Dermis microvascular lymphatic vessel endothelial cell (primary cell): ENCODE measurements around the gene SAYSD1. TPM values are rescaled to one million over a fixed set of nuclear protein-coding genes. Genes with fewer than 3 reads are reported as not detected.
"Not testable (repeated sequence)": the region's sequence is repeated elsewhere in the genome, so short reads cannot be mapped to it uniquely, and the experiment has no call there.

ENCODE experiments used
- DNase-seq, 2 donors: peaks; one replicate each; pipeline versions ENCODE4 v3.0.0 to v3.0.0-alpha.2; 2010; ENCODE audit warnings: low read depth in 2 of 2
- total RNA-seq: library from RNA; depleted of rRNA; stranded (reverse); fragments of >200 nt; gene quantifications from 2 replicates; pipeline ENCODE4 v1.2.1, GENCODE V29; 2014

The SAYSD1 gene, protein sequence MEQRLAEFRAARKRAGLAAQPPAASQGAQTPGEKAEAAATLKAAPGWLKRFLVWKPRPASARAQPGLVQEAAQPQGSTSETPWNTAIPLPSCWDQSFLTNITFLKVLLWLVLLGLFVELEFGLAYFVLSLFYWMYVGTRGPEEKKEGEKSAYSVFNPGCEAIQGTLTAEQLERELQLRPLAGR
- 8.0 and 10.1 TPM in 2 replicates for total RNA-seq

DNA sequence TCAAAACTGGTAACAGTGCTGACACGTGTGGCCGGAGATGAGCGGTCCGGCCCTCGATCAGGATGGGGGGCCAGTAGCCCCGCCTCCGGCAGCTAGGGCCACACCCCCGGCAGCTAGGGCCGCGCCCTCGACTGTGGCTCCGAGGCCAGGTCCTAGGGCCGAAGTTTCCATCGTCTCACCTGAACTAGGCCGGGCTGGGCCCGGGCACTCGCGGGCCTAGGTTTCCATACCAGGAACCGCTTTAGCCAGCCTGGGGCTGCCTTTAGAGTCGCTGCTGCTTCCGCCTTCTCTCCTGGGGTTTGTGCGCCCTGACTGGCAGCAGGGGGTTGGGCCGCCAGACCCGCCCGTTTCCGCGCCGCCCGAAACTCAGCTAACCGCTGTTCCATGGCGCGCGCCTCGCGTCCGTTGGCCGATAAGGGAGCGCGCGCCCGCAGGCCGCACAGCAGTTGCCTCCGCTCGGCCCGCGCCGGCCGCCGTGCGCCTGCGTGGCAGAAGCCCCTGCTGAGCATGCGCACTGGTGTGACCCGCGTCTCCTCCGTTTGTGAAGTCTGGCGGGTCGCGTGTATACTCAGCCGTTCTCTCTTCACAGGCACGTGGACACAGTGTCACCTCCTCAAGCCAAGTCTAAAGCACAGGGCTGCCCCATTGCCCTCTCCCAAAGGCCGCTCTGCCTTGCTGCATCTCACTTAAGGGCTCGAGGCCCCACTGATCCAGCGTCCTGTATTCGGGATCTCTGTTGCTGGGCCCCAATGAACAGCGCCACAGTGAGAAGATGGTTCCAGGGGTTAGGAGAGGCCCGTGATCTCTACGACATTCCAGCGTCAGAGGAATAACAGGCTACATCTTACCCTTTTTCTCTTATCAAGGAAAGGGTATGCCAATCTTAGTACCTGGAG is at the start of gene SAYSD1:
Gene SAYSD1 (minus strand): TSS at position 483 of the 896 bp plus-strand sequence. CDS start 97 bp downstream, at position 386.
- peak; percentile 80 to 93 for DNase-seq

DNA sequence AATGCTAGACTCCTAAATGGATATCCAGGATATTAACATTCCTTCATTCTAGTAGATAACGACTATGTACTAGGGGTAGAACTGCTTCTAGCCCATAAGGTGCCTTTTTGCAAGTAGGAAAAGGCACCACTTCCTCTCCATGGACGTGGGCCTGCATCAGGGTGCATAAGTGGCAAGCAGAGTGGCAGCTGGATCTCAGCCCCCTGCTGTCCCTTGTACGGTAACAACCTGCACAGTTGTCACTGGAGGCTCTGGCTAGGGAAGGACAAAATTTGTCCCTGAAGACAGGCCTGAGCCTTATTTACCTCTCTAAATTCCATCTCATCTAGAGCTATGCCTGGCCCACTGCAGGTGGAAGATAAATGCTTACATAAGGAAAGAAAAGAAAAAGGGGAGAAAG is 42.5 kb upstream of the SAYSD1 start:
- DNase-seq, result no peak

DNA sequence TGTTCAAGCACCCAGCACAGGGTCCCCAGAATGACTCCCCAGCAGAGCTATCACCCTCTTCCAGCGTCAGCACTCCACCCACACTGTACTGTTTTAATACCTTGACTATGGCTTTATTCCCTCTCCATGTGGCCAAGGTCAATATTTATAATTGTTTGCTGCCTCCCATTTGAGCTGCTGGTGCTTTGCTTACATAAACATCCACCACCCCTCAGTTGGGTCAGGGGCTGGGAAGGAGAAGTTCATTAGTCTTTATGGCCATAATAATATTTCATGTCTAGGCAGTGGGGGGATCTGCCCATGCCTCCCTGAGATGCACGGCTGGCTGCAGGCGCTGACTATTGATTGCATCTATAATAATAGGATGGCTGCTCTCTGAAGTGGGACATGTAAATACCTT is 41.8 kb upstream of the SAYSD1 start:
- no peak for DNase-seq

DNA sequence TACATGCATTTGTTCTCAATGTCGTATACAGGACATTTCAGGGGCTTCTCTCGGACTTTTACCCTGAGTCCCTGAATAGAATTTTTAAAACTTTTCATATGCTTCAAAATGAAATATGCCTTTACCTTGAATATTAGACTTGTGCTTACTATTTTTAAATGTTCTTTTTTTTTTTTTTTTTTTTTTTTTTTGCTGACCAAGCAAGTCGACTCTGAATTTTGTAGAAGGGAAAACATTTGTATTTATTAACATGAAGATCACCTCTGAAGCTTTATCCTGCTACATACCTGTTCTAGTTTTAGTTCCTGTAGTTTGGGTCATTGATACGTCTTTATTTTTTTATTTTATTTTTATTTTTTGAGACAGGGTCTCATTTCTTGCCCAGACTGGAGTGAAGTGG is 39.7 kb upstream of the SAYSD1 start:
- no peak for DNase-seq

GRCh38 chr6:39153766-39154397 is 38.9 kb upstream of the SAYSD1 start:
- no peak for DNase-seq

DNA sequence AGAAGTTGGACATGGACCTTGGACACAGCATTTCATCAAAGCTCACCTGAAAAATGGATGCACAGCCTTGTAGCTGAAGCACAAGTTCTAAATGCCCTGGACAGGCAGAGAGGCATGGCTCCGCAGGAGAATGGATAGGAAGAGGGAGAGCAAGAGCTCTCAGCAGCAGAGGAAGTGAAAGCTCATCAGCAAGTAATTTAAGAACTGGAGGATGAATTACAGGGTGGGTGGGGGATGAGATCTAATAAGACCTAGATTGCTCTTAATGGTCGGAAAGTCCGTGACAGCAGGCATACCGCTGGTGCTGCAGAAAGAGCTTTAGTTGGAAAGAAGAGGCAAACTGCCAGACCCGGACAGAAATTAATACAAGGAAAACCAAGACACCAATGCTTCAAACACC is 37.3 kb upstream of the SAYSD1 start:
- no peak for DNase-seq

- DNase-seq, result no peak
These were observed 36.2 kb upstream of the SAYSD1 start for GRCh38 chr6:39151211-39151610.

- DNase-seq, result no peak
These were observed 29.6 kb upstream of the SAYSD1 start for GRCh38 chr6:39144481-39145173.

DNA sequence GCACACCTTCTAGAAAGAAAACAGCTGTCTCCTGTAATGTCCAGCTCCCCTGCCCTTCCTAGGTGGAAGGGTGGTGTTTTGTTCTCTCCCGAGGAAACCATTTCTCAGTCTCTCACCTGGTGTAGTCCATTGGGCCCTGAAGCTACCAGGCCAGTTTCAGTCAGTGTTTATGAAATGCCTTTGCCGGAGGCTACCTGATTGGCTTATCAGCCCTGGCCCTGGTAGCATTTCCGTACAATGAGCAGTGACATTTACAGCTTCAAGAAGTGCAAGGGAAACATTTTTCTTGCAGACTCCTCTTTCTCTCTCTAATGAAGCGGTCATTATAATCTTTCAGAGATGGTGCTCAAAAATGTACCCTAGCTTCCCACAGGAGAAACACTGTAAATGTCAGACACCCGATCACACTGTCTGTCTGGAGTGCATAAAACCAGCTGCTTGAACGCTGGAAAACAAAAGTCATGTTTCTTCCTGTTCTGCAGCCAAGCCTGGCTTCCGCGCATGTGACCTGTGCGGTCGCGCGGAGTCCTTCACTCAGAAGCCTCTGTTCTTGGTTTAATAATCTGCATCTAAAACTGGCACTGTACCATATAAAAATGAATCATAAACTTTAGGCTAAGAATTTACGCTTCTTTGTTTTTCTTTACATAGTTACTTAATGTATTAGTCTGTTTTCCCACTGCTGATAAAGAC is 28.4 kb upstream of the SAYSD1 start:
- DNase-seq, result no peak

GRCh38 chr6:39140556-39141167 is 25.7 kb upstream of the SAYSD1 start:
- no peak for DNase-seq

- peak; percentile 43 to 61 for DNase-seq
These were observed 22.3 kb upstream of the SAYSD1 start for GRCh38 chr6:39137245-39137644.

DNA sequence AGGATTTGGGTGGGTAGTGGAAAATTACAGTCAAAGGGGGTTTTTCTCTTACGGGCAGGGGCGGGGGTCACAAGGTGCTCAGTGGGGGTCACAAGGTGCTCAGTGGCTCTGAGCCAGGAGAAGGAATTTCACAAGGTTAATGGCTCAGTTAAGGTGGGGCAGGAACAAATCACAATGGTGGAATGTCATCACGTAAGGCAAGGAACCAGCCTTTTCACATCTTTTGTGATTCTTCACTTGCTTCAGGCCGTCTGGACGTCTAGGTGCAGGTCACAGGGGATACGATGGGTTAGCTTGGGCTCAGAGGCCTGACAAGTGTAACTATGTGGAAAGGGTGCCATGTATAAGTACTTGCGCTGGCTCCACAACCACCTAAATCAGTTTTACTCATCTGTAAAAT is 21.2 kb upstream of the SAYSD1 start:
- DNase-seq, result not testable (repeated sequence)

- not testable (repeated sequence) for DNase-seq
These were observed 19.8 kb upstream of the SAYSD1 start for GRCh38 chr6:39134761-39135160.

GRCh38 chr6:39130691-39131090 is 15.7 kb upstream of the SAYSD1 start:
- no peak for DNase-seq

GRCh38 chr6:39128832-39129231 is 13.8 kb upstream of the SAYSD1 start:
- no peak for DNase-seq

- no peak for DNase-seq
These were observed 13.1 kb upstream of the SAYSD1 start for GRCh38 chr6:39128106-39128505.

DNA sequence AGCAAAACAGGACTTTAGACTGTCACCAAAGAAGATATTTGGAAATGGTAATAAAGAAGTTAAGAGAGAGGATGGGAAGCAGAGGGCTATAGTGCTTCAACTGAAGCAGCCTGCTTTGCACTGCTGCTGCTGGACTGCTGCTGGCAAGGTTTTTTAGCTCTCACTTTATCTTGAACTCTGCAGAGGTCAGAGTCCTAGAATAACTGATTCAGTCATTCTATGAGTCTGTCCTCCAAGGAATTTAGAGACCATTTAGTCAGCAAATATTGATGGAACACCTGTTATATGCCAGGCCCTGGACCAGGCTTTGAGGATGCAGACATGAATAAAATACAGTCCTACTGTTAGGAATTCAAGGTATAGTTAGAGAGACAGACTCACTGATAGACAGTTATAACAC is 9.1 kb upstream of the SAYSD1 start:
- no peak for DNase-seq

DNA sequence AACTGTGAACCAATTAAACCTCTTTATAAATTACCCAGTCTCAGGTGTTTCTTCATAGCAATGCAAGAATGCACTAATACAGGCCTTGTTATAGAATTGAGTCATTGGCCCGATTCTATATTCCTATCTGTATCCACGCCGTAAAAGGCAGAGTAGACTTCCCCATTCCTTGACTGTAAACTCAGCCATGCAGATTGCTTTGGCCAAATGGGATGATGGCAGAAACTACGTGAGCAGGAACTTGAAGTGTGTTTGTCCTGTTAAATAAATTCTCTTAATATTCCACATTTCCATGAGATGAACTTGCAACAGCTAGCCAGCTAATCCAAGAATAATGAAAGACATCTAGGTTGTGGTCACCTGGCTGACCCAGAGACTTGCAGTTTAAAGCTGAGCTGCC is 3.9 kb upstream of the SAYSD1 start:
- no peak for DNase-seq

DNA sequence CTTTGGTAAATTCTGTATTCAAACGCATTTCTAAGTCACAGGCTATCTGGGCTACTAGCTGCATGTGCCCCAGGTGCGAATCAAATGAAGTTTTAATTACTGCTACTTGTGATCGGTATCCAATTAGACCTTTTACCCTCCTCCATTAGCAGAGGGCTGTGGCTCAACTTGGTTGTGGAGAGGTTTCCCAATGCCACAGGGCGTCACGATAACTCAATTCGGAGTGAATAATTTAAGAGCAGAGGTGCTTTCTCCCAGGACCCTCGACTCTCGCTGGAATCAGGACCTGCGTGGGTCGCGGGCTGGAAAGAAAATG is 640 bp downstream of the SAYSD1 start:
- DNase-seq, result no peak

DNA sequence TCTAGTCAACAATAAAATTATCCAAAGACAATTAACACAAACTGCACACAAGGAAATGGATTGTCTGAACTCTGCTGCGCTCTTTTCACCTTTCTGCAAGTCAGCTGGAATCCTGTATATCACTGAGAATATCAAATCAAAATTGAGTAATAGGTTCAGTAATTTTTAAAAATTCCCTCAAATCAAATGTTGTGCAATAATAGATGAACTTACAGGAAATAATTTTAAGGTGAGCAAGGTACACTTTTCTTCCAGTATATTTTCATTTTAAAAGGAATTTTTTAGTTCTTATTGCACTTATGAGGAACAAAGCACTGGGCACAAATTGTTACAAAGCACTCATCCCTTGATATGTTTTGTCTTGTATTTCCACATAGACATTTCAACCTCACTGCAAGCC is 1.2 kb downstream of the SAYSD1 start:
- DNase-seq, result no peak

DNA sequence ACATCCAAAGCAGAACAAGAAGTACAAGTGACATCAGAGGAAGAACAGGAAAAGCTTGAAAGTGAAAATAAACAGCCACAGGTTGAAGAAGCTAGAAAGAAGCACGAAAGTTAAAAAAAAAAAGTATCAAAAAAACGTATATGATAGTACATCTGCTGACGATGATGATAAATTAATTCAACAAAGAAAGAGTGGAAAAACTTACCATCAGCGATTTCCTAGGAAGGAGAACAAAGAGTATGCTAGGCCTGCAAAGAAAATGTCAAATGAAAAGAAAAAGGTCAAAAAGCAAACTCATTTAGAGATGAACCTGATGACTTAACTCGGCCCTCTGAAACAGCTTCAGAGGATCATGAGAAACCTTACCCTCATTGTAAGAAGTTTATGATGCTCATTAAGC is 3.7 kb downstream of the SAYSD1 start:
- no peak for DNase-seq
